ENCODE data around the gene ARFRP1.

DNA sequence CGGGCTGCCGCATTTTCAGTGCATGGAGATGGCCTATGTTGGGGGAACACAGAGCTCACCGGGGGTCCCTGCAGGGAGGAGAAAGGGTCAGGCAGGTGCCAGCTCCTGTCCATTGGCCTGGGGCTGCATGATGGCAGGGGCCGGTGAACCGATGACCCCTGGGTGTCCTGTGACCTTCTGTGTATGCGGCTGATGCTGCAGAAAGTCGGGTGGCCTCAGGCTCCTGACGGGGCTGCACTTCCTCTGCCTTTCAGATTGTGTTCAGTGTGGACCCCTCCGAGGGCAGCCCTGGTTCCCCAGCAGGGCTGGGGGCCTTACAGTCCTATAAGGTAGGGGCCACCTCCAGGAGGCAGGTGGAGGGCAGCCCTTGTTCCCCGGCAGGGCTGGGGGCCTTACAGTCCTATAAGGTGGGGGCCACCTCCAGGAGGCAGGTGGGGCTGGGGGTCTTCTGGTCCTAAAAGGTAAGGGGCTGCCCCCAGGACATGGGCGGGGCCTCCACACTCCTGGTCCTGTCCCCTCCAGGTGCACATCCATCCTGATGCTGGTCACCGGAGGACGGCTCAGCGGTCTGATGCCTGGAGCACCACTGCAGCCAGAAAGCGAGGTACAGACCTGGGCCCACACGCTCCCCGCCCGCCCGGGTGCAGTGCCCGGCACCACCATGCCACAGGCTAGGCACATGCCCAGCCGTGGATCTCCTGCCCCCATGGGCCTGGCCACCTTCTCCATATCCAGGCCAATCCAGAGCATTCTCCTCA lies 22.3 kb downstream of the ARFRP1 start:
- TF ChIP-seq, protein P1, sequence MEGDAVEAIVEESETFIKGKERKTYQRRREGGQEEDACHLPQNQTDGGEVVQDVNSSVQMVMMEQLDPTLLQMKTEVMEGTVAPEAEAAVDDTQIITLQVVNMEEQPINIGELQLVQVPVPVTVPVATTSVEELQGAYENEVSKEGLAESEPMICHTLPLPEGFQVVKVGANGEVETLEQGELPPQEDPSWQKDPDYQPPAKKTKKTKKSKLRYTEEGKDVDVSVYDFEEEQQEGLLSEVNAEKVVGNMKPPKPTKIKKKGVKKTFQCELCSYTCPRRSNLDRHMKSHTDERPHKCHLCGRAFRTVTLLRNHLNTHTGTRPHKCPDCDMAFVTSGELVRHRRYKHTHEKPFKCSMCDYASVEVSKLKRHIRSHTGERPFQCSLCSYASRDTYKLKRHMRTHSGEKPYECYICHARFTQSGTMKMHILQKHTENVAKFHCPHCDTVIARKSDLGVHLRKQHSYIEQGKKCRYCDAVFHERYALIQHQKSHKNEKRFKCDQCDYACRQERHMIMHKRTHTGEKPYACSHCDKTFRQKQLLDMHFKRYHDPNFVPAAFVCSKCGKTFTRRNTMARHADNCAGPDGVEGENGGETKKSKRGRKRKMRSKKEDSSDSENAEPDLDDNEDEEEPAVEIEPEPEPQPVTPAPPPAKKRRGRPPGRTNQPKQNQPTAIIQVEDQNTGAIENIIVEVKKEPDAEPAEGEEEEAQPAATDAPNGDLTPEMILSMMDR (IDR thresholded peaks at IDR 0.05; ENCODE audit: insufficient read depth, low read length): no peak
- TF ChIP-seq POLR2AphosphoS5 (IDR thresholded peaks at IDR 0.05; ENCODE audit: low read depth) (no peak), GABPA (IDR thresholded peaks at IDR 0.05; ENCODE audit: low read depth) (no peak)
- TF ChIP-seq, protein P2, sequence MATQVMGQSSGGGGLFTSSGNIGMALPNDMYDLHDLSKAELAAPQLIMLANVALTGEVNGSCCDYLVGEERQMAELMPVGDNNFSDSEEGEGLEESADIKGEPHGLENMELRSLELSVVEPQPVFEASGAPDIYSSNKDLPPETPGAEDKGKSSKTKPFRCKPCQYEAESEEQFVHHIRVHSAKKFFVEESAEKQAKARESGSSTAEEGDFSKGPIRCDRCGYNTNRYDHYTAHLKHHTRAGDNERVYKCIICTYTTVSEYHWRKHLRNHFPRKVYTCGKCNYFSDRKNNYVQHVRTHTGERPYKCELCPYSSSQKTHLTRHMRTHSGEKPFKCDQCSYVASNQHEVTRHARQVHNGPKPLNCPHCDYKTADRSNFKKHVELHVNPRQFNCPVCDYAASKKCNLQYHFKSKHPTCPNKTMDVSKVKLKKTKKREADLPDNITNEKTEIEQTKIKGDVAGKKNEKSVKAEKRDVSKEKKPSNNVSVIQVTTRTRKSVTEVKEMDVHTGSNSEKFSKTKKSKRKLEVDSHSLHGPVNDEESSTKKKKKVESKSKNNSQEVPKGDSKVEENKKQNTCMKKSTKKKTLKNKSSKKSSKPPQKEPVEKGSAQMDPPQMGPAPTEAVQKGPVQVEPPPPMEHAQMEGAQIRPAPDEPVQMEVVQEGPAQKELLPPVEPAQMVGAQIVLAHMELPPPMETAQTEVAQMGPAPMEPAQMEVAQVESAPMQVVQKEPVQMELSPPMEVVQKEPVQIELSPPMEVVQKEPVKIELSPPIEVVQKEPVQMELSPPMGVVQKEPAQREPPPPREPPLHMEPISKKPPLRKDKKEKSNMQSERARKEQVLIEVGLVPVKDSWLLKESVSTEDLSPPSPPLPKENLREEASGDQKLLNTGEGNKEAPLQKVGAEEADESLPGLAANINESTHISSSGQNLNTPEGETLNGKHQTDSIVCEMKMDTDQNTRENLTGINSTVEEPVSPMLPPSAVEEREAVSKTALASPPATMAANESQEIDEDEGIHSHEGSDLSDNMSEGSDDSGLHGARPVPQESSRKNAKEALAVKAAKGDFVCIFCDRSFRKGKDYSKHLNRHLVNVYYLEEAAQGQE (IDR thresholded peaks at IDR 0.05; ENCODE audit: insufficient replicate concordance, low read depth): no peak

Measured in HL-60 (cell line).